Tibial artery (tissue), 4 donors: Measurements from ENCODE around the gene DNAH14.

Experiments
- DNase-seq, 2 donors: peaks; one replicate each; pipeline ENCODE4 v3.0.0-alpha.2; 2019
- H3K27ac ChIP-seq, 2 donors: fragments of 200-600 bp; sonication (generic) in 1 of 2; 1 replicate in 1 of 2; 2 replicates in 1 of 2; pipeline ENCODE4 v1.5.1; 2018 to 2019; ENCODE audit warnings: mild to moderate bottlenecking in 1 of 2
- H3K27me3 ChIP-seq, 2 donors: fragments of 200-600 bp; sonication (generic) in 1 of 2; one replicate each; pipeline versions ENCODE4 v1.5.1 to v1.6.0; 2016 to 2019
- H3K36me3 ChIP-seq, 3 donors: fragments of 200-600 bp; sonication (generic) in 2 of 3; one replicate each; pipeline ENCODE4 v1.5.1; 2016 to 2019; ENCODE audit warnings: mild to moderate bottlenecking in 2 of 3
- H3K4me1 ChIP-seq, 4 donors: fragments of 200-600 bp; sonication (generic) in 2 of 4; 1 replicate in 3 of 4; 2 replicates in 1 of 4; pipeline ENCODE4 v1.5.1; 2016 to 2019
- H3K4me3 ChIP-seq, 2 donors: fragments of 200-600 bp; sonication (generic) in 1 of 2; 1 replicate in 1 of 2; 2 replicates in 1 of 2; pipeline ENCODE4 v1.5.1; 2018 to 2019; ENCODE audit warnings: mild to moderate bottlenecking in 2 of 2
- H3K9me3 ChIP-seq, 3 donors: fragments of 200-600 bp; sonication (generic) in 1 of 3; one replicate each; pipeline ENCODE4 v1.5.1; 2016 to 2019
- CTCF ChIP-seq, 2 experiments: fragments of 200-600 bp in 1 of 2; fragments of 450-650 bp in 1 of 2; IDR thresholded peaks; one replicate each; pipeline ENCODE4 v1.5.1; 2017 to 2019; ENCODE audit warnings: antibody characterized with exemption in 2 of 2, mild to moderate bottlenecking in 1 of 2, moderate library complexity in 1 of 2
- intact Hi-C: fragments of 100-400 bp; cut with DNase I; formaldehyde crosslinking; loops from one replicate; pipeline ENCODE4 v1.15.0; 2023; ENCODE audit warnings: low total_unique reads

The DNAH14 gene

GRCh38 chr1:224911217-224911616, 18.3 kb upstream of the DNAH14 start:
- peaks cover 0 to 28% (median 14%) of the 10 kb centered on the region in 3 donors for H3K9me3 ChIP-seq
- no peaks in the 10 kb centered on the region for H3K4me1 ChIP-seq
- no peaks in the 10 kb centered on the region for H3K27me3 ChIP-seq
- no peak overlapping the region for H3K4me3 ChIP-seq
- no peak for DNase-seq
- no peak overlapping the region for H3K27ac ChIP-seq
- no peak for TF ChIP-seq CTCF (IDR thresholded peaks at IDR 0.05)
- H3K36me3 ChIP-seq: no peaks in the 10 kb centered on the region
- intact Hi-C loops: no loop called here

GRCh38 chr1:224914292-224914900, 15.1 kb upstream of the DNAH14 start:
- intact Hi-C loops: no loop called here
- Histone ChIP-seq H3K27me3 (no peaks in the 10 kb centered on the region), H3K9me3 (peaks cover 0 to 24% (median 14%) of the 10 kb centered on the region in 3 donors), H3K4me1 (no peaks in the 10 kb centered on the region), H3K4me3 (no peak overlapping the region), H3K27ac (no peak overlapping the region), H3K36me3 (no peaks in the 10 kb centered on the region)
- DNase-seq: no peak
- no peak for TF ChIP-seq CTCF (IDR thresholded peaks at IDR 0.05)

GRCh38 chr1:224919508-224919907, 10.0 kb upstream of the DNAH14 start:
- intact Hi-C loops: no loop called here
- H3K27me3 ChIP-seq: no peaks in the 10 kb centered on the region
- H3K36me3 ChIP-seq: no peaks in the 10 kb centered on the region
- TF ChIP-seq CTCF (IDR thresholded peaks at IDR 0.05): no peak
- H3K4me1 ChIP-seq: no peaks in the 10 kb centered on the region
- no peak overlapping the region for H3K4me3 ChIP-seq
- no peak overlapping the region for H3K27ac ChIP-seq
- H3K9me3 ChIP-seq: peaks cover 0 to 3% (median 2%) of the 10 kb centered on the region in 3 donors
- DNase-seq: no peak

GRCh38 chr1:224920930-224921329, 8.5 kb upstream of the DNAH14 start:
- no peak for TF ChIP-seq CTCF (IDR thresholded peaks at IDR 0.05)
- H3K4me3 ChIP-seq: no peak overlapping the region
- DNase-seq: no peak
- no peaks in the 10 kb centered on the region for H3K27me3 ChIP-seq
- intact Hi-C loops: loop anchor here (10.0 kb wide), 1 partner anchor 406 kb away; no protein-coding TSS in a partner anchor
- H3K36me3 ChIP-seq: no peaks in the 10 kb centered on the region
- H3K9me3 ChIP-seq: no peaks in the 10 kb centered on the region
- no peaks in the 10 kb centered on the region for H3K4me1 ChIP-seq
- H3K27ac ChIP-seq: no peak overlapping the region

- Histone ChIP-seq H3K36me3 (no peaks in the 10 kb centered on the region), H3K4me1 (no peaks in the 10 kb centered on the region), H3K4me3 (no peak overlapping the region), H3K27me3 (no peaks in the 10 kb centered on the region), H3K9me3 (no peaks in the 10 kb centered on the region), H3K27ac (no peak overlapping the region)
- no peak for DNase-seq
- intact Hi-C loops: loop anchor here (10.0 kb wide), 1 partner anchor 407 kb away; no protein-coding TSS in a partner anchor
- no peak for TF ChIP-seq CTCF (IDR thresholded peaks at IDR 0.05)
These were observed 8.1 kb upstream of the DNAH14 start for GRCh38 chr1:224921354-224921753.
